ENCODE results near the gene B4GALT6. TPM values are rescaled to one million over a fixed set of nuclear protein-coding genes. Genes with fewer than 3 reads are reported as not detected.

B4GALT6 gene
- total RNA-seq, 2 donors from 2014 or later = 3.5 to 9.0 TPM

DNA sequence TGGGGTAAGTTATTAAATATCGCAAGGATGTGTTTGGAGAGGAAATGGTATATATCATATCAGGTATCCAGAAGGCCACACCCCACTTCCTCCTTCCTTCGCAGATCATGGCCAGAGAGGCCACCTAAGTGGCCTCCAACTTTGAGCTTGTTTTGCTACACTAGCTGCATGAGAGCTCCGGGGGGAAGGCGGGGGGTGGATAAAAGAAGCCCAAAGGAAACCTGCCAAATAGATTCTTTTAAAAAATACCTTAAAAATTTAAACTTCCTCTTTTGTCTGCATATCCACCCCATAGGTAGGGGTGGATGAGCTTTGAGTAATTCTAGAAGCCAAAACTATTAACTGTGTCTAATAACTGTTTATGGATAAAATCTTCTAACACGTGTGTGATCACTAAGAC lies 98.4 kb downstream of the B4GALT6 start:
- intact Hi-C loops (cut with DNase I) = no loop called here
- Histone ChIP-seq H3K36me3 (no peaks in the 10 kb centered on the region), H3K27ac (no peak overlapping the region), H3K4me3 (no peak overlapping the region), H3K4me1 (replicated peaks) (no peaks in the 10 kb centered on the region), H3K27me3 (replicated peaks; ENCODE audit: insufficient read depth) (no peaks in the 10 kb centered on the region), H3K9me3 (no peaks in the 10 kb centered on the region)
- 89% methylated on average over 5 of the region's 5 CpGs for WGBS
- DNase-seq (ENCODE audit: low spot score) = no peak
- TF ChIP-seq, protein P1, sequence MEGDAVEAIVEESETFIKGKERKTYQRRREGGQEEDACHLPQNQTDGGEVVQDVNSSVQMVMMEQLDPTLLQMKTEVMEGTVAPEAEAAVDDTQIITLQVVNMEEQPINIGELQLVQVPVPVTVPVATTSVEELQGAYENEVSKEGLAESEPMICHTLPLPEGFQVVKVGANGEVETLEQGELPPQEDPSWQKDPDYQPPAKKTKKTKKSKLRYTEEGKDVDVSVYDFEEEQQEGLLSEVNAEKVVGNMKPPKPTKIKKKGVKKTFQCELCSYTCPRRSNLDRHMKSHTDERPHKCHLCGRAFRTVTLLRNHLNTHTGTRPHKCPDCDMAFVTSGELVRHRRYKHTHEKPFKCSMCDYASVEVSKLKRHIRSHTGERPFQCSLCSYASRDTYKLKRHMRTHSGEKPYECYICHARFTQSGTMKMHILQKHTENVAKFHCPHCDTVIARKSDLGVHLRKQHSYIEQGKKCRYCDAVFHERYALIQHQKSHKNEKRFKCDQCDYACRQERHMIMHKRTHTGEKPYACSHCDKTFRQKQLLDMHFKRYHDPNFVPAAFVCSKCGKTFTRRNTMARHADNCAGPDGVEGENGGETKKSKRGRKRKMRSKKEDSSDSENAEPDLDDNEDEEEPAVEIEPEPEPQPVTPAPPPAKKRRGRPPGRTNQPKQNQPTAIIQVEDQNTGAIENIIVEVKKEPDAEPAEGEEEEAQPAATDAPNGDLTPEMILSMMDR (IDR thresholded peaks at IDR 0.05) = no peak
- TF ChIP-seq POLR2AphosphoS5 (IDR thresholded peaks at IDR 0.05) (no peak), POLR2A (IDR thresholded peaks at IDR 0.05) (no peak)

DNA sequence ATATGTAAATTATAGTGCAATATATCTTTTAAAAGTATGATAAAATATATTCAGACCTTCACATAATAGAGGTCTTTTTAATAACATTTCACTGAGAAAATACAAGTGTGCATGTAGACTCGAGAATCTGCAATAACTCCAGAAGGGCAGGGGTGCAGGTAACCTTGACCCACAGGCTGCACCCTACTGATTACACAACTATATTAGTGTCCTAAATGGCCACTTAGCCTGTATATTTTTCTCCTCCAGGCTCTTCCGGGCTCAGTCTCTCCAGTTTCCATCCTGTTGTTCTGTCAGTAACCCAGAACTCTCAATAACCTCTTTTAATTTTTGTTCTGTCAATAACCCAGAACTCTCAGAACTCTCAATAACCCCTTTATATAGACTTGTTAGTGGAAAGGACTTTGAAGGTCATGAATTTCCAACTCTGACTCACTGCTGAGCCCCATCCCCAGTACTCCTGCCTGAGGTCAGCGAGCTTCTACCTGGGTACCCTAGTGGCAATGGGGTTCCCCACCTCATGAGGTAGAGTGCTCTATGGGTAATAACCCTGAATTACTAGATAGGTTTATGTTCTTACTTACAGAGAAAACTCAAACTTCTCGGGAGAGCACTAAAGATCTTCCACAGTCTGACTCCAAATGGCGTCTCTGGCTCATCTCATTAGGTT lies 101.1 kb downstream of the B4GALT6 start:
- no peak for TF ChIP-seq POLR2AphosphoS5 (IDR thresholded peaks at IDR 0.05)
- TF ChIP-seq, protein P1 (IDR thresholded peaks at IDR 0.05) = no peak
- no peak for TF ChIP-seq POLR2A (IDR thresholded peaks at IDR 0.05)
- DNase-seq (ENCODE audit: low spot score) = no peak
- 88% methylated on average over 5 of the region's 5 CpGs for WGBS

DNA sequence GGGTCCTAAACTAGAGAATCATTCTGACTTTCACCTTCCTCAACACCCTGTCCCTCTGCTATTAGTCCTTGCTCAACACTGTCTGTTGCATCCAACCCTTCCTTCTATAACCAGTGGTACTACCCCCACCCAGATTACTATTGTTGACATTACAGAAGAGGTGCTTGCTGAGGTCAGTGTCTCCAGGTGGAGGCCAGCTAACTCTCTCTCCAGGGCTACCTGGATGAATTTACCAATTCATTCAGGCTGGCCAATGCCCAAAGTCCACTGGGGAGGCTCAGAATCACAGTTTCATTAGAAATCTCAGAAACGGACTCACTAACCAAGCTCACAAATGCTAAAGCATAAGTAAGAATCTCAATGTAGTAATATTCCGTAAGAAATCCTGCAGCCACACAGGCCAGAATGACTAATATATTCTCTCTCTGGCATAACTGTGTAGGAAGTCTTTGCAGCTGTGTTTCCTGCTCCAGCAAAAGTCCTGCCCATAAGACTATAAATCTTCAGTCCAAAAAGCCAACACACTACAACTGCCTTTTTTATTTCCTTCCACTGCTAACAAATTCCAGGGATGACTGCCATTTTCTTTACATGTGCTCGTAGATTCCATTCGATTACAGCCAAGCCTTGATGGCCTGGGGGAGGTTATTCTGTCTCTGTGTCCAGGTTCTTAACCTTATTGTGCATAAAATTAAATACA lies 102.7 kb downstream of the B4GALT6 start:
- DNase-seq (ENCODE audit: low spot score) = no peak
- no peak overlapping the region for H3K27ac ChIP-seq
- intact Hi-C loops (cut with DNase I) = no loop called here
- no peaks in the 10 kb centered on the region for H3K36me3 ChIP-seq
- no peaks in the 10 kb centered on the region for H3K9me3 ChIP-seq
- H3K4me1 ChIP-seq (replicated peaks) = no peaks in the 10 kb centered on the region
- WGBS = 18% methylated on average over 4 of the region's 4 CpGs
- H3K4me3 ChIP-seq = no peak overlapping the region
- no peaks in the 10 kb centered on the region for H3K27me3 ChIP-seq (replicated peaks; ENCODE audit: insufficient read depth)
- no peak for TF ChIP-seq POLR2AphosphoS5 (IDR thresholded peaks at IDR 0.05)
- TF ChIP-seq POLR2A (IDR thresholded peaks at IDR 0.05) = no peak
- TF ChIP-seq, protein P1 (IDR thresholded peaks at IDR 0.05) = no peak

More for the DNA sequence above, 101.1 kb downstream of the B4GALT6 start:
- intact Hi-C loops (cut with DNase I) = no loop called here
- no peak overlapping the region for H3K27ac ChIP-seq
- H3K27me3 ChIP-seq (replicated peaks; ENCODE audit: insufficient read depth) = no peaks in the 10 kb centered on the region
- H3K36me3 ChIP-seq = no peaks in the 10 kb centered on the region
- no peaks in the 10 kb centered on the region for H3K4me1 ChIP-seq (replicated peaks)
- H3K9me3 ChIP-seq = no peaks in the 10 kb centered on the region
- H3K4me3 ChIP-seq = no peak overlapping the region

DNA sequence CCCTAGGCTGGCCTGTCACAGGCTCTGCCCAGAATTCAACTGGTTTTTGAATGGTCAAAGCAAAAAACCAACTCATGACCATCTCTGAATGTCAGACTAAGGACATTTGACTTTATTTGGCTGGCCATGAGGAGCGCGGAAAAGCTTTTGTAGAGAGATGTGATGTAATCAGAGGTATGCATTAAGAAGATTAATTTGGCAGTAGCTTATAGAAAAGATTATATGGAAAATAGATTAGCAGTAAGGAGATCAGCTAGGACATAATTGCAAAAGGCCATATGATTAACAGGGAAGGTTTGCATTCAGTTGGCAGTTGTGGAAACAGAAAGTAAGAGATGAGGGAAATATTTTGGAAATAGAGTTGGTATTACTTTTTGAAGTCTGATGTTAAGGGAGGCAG lies 105.0 kb downstream of the B4GALT6 start:
- intact Hi-C loops (cut with DNase I) = no loop called here
- H3K36me3 ChIP-seq = no peaks in the 10 kb centered on the region
- H3K27ac ChIP-seq = no peak overlapping the region
- TF ChIP-seq POLR2A (IDR thresholded peaks at IDR 0.05) (no peak), POLR2AphosphoS5 (IDR thresholded peaks at IDR 0.05) (no peak)
- TF ChIP-seq, protein P1 (IDR thresholded peaks at IDR 0.05) = no peak
- DNase-seq (ENCODE audit: low spot score) = no peak
- no peaks in the 10 kb centered on the region for H3K27me3 ChIP-seq (replicated peaks; ENCODE audit: insufficient read depth)
- H3K4me3 ChIP-seq = no peak overlapping the region
- no peaks in the 10 kb centered on the region for H3K9me3 ChIP-seq
- WGBS = 96% methylated on average over 2 of the region's 2 CpGs
- H3K4me1 ChIP-seq (replicated peaks) = no peaks in the 10 kb centered on the region

DNA sequence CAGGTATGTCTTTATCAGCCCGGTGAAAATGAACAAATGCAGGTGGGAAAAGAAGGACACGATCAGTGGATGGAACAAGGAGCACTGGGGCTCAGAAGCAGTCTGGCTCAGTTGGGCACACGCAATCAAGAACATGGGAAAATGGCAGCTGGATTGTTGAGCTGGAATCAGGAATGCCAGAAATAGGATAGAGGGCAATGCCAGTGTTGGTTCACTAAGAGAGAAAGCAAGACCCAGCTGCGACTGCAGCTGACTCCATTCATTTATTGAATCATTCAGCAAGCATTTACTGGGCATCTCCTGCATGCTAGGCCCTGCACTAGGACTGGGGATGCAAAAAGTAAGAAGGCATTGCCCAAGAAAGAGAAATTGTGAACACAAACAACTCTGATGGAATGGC lies 106.3 kb downstream of the B4GALT6 start:
- Histone ChIP-seq H3K27ac (no peak overlapping the region), H3K4me1 (replicated peaks) (no peaks in the 10 kb centered on the region), H3K36me3 (no peaks in the 10 kb centered on the region), H3K27me3 (replicated peaks; ENCODE audit: insufficient read depth) (no peaks in the 10 kb centered on the region), H3K9me3 (no peaks in the 10 kb centered on the region), H3K4me3 (no peak overlapping the region)
- 97% methylated on average over 4 of the region's 4 CpGs for WGBS
- no peak for DNase-seq (ENCODE audit: low spot score)
- TF ChIP-seq POLR2A (IDR thresholded peaks at IDR 0.05) (no peak), POLR2AphosphoS5 (IDR thresholded peaks at IDR 0.05) (no peak)
- TF ChIP-seq, protein P1 (IDR thresholded peaks at IDR 0.05) = no peak
- intact Hi-C loops (cut with DNase I) = no loop called here
